GM21367 (cell line): ENCODE measurements around the gene UBIAD1.
A peak's percentile ranks its signal among the peaks of the same experiment; 100 is the strongest.

ENCODE experiments used
- ATAC-seq: cut with Tn5 transposase; IDR thresholded peaks from one replicate; pipeline ENCODE4 v1.9.1; 2021; ENCODE audit not compliant: unreplicated experiment

The UBIAD1 gene

GRCh38 chr1:11308699-11309224, 35.8 kb downstream of the UBIAD1 start:
- no peak for ATAC-seq

- no peak for ATAC-seq
These were observed 36.4 kb downstream of the UBIAD1 start for GRCh38 chr1:11309385-11309784.

- no peak for ATAC-seq
These were observed 39.1 kb downstream of the UBIAD1 start for GRCh38 chr1:11311816-11312755.

GRCh38 chr1:11314959-11315358, 42.0 kb downstream of the UBIAD1 start:
- no peak for ATAC-seq

- ATAC-seq: no peak
These were observed 43.7 kb downstream of the UBIAD1 start for GRCh38 chr1:11316701-11317100.

GRCh38 chr1:11318982-11319381, 46.0 kb downstream of the UBIAD1 start:
- ATAC-seq: no peak

GRCh38 chr1:11320153-11320936, 47.3 kb downstream of the UBIAD1 start:
- ATAC-seq: no peak

- no peak for ATAC-seq
These were observed 48.9 kb downstream of the UBIAD1 start for GRCh38 chr1:11321656-11322491.

- ATAC-seq: no peak
These were observed 51.7 kb downstream of the UBIAD1 start for GRCh38 chr1:11324567-11325165.

GRCh38 chr1:11326070-11326469, 53.1 kb downstream of the UBIAD1 start:
- ATAC-seq: no peak

- no peak for ATAC-seq
These were observed 55.4 kb downstream of the UBIAD1 start for GRCh38 chr1:11328444-11328843.

GRCh38 chr1:11330411-11330810, 57.4 kb downstream of the UBIAD1 start:
- no peak for ATAC-seq

- no peak for ATAC-seq
These were observed 58.3 kb downstream of the UBIAD1 start for GRCh38 chr1:11331036-11331944.

- no peak for ATAC-seq
These were observed 59.0 kb downstream of the UBIAD1 start for GRCh38 chr1:11331945-11332546.

GRCh38 chr1:11333631-11334030, 60.6 kb downstream of the UBIAD1 start:
- ATAC-seq: no peak

GRCh38 chr1:11334261-11334804, 61.3 kb downstream of the UBIAD1 start:
- no peak for ATAC-seq

GRCh38 chr1:11334821-11335220, 61.8 kb downstream of the UBIAD1 start:
- ATAC-seq: no peak

- peak; percentile 64 for ATAC-seq
These were observed 62.5 kb downstream of the UBIAD1 start for GRCh38 chr1:11335417-11336056.
